ENCODE results near the gene FNIP1.
"Not testable (repeated sequence)": the region's sequence is repeated elsewhere in the genome, so short reads cannot be mapped to it uniquely, and the experiment has no call there.

FNIP1 gene

GRCh38 chr5:131607903-131608540 lies 188.8 kb downstream of the FNIP1 start:
- no peaks in the 10 kb centered on the region for H3K27me3 ChIP-seq (ENCODE audit: control insufficient read depth, insufficient read depth, low read length)
- no peak overlapping the region for H3K9ac ChIP-seq (ENCODE audit: low read length)
- no peaks in the 10 kb centered on the region for H3K36me3 ChIP-seq (ENCODE audit: control insufficient read depth, insufficient read depth, low read length)

GRCh38 chr5:131607418-131607817 lies 189.4 kb downstream of the FNIP1 start:
- no peak overlapping the region for H3K9ac ChIP-seq (ENCODE audit: low read length)
- H3K9me3 ChIP-seq (ENCODE audit: control insufficient read depth, low read length): no peaks in the 10 kb centered on the region
- no peaks in the 10 kb centered on the region for H3K4me1 ChIP-seq (ENCODE audit: control insufficient read depth, insufficient read depth, low read length)
- H3K27me3 ChIP-seq (ENCODE audit: control insufficient read depth, insufficient read depth, low read length): no peaks in the 10 kb centered on the region
- no peaks in the 10 kb centered on the region for H3K36me3 ChIP-seq (ENCODE audit: control insufficient read depth, insufficient read depth, low read length)
- no peak overlapping the region for H3K4me3 ChIP-seq (ENCODE audit: low read length)

More at GRCh38 chr5:131607903-131608540, 188.8 kb downstream of the FNIP1 start:
- Histone ChIP-seq H3K4me1 (ENCODE audit: control insufficient read depth, insufficient read depth, low read length) (no peaks in the 10 kb centered on the region), H3K9me3 (ENCODE audit: control insufficient read depth, low read length) (no peaks in the 10 kb centered on the region), H3K4me3 (ENCODE audit: low read length) (no peak overlapping the region)

GRCh38 chr5:131605086-131605485 lies 191.7 kb downstream of the FNIP1 start:
- no peaks in the 10 kb centered on the region for H3K27me3 ChIP-seq (ENCODE audit: control insufficient read depth, insufficient read depth, low read length)
- H3K9me3 ChIP-seq (ENCODE audit: control insufficient read depth, low read length): no peaks in the 10 kb centered on the region
- H3K9ac ChIP-seq (ENCODE audit: low read length): no peak overlapping the region
- no peaks in the 10 kb centered on the region for H3K4me1 ChIP-seq (ENCODE audit: control insufficient read depth, insufficient read depth, low read length)
- no peaks in the 10 kb centered on the region for H3K36me3 ChIP-seq (ENCODE audit: control insufficient read depth, insufficient read depth, low read length)
- H3K4me3 ChIP-seq (ENCODE audit: low read length): no peak overlapping the region

GRCh38 chr5:131595088-131596033 lies 201.5 kb downstream of the FNIP1 start:
- Histone ChIP-seq H3K4me1 (ENCODE audit: control insufficient read depth, insufficient read depth, low read length) (no peaks in the 10 kb centered on the region), H3K4me3 (ENCODE audit: low read length) (no peak overlapping the region), H3K9me3 (ENCODE audit: control insufficient read depth, low read length) (no peaks in the 10 kb centered on the region), H3K36me3 (ENCODE audit: control insufficient read depth, insufficient read depth, low read length) (no peaks in the 10 kb centered on the region), H3K27me3 (ENCODE audit: control insufficient read depth, insufficient read depth, low read length) (no peaks in the 10 kb centered on the region), H3K9ac (ENCODE audit: low read length) (no peak overlapping the region)

- H3K4me3 ChIP-seq (ENCODE audit: low read length): no peak overlapping the region
- no peaks in the 10 kb centered on the region for H3K4me1 ChIP-seq (ENCODE audit: control insufficient read depth, insufficient read depth, low read length)
- H3K9me3 ChIP-seq (ENCODE audit: control insufficient read depth, low read length): no peaks in the 10 kb centered on the region
Measured at GRCh38 chr5:131593921-131594320, 202.9 kb downstream of the FNIP1 start.

GRCh38 chr5:131593436-131593835 lies 203.4 kb downstream of the FNIP1 start:
- not testable (repeated sequence) for H3K9me3 ChIP-seq (ENCODE audit: control insufficient read depth, low read length); H3K9ac ChIP-seq (ENCODE audit: low read length); H3K4me3 ChIP-seq (ENCODE audit: low read length); H3K27me3 ChIP-seq (ENCODE audit: control insufficient read depth, insufficient read depth, low read length); H3K36me3 ChIP-seq (ENCODE audit: control insufficient read depth, insufficient read depth, low read length); H3K4me1 ChIP-seq (ENCODE audit: control insufficient read depth, insufficient read depth, low read length)

More at GRCh38 chr5:131593921-131594320, 202.9 kb downstream of the FNIP1 start:
- H3K9ac ChIP-seq (ENCODE audit: low read length): no peak overlapping the region
- H3K36me3 ChIP-seq (ENCODE audit: control insufficient read depth, insufficient read depth, low read length): no peaks in the 10 kb centered on the region
- no peaks in the 10 kb centered on the region for H3K27me3 ChIP-seq (ENCODE audit: control insufficient read depth, insufficient read depth, low read length)
